HCT116 (cell line): ENCODE measurements around the gene POGLUT2. TPM values are rescaled to one million over a fixed set of nuclear protein-coding genes. Genes with fewer than 3 reads are reported as not detected.
A peak's percentile ranks its signal among the peaks of the same experiment; 100 is the strongest.

Experiments
- ATAC-seq: fragments of 200-7000 bp; cut with Tn5 transposase; 2 replicates; pipeline ENCODE4 v1.9.1; 2020; ENCODE audit warnings: mild to moderate bottlenecking, moderate library complexity
- BruUV-seq: library from RNA; stranded (reverse); fragments of 400-500 nt; replicated peaks from 2 replicates; lab custom pipeline; 2021; lab: Mats Ljungman, UMichigan
- CTCF ChIA-PET: fragments of 300-600 bp; sonication (Branson Sonifier 250); formaldehyde crosslinking; loops from one replicate; lab custom pipeline; 2021; ENCODE audit warnings: antibody characterized with exemption; lab: Charles Lee
- POLR2A ChIA-PET: fragments of 300-600, 350-600 bp; sonication (Branson Sonifier 250); formaldehyde crosslinking; loops from one replicate; lab custom pipeline; 2021; ENCODE audit warnings: antibody characterized with exemption; lab: Charles Lee
- RAD21 ChIA-PET, 2 experiments: fragments of 300-600 bp; sonication (Branson Sonifier 250); formaldehyde crosslinking; loops; one replicate each; lab custom pipeline; 2023; ENCODE audit warnings: low total read pairs in 2 of 2; ENCODE audit not compliant: uncharacterized antibody in 2 of 2, unreplicated experiment in 2 of 2, low non-redundant PET in 1 of 2; lab: Charles Lee
- DNase-seq: peaks from one replicate; pipeline ENCODE4 v3.0.0-alpha.2; 2010; ENCODE audit warnings: low read depth, low spot score
- H2AFZ ChIP-seq: fragments of 200-600 bp; shearing (Covaris generic), sonication (generic); 2 replicates; pipeline ENCODE4 v1.6.1; 2017; ENCODE audit warnings: low read depth, mixed run types, mixed read lengths, antibody characterized with exemption, low read length; ENCODE audit not compliant: poor library complexity, severe bottlenecking
- H3K27ac ChIP-seq: 2 replicates; pipeline ENCODE4 v1.5.1; 2012; ENCODE audit warnings: low read depth, low read length
- H3K27me3 ChIP-seq: fragments of 200-600 bp; sonication (generic); 2 replicates; pipeline ENCODE4 v1.6.1; 2016; ENCODE audit warnings: mixed run types, low read length, mixed read lengths; ENCODE audit not compliant: insufficient read depth
- H3K36me3 ChIP-seq, 2 experiments: fragments of 200-500 bp in 1 of 2; fragments of 200-600 bp in 1 of 2; sonication (Bioruptor generic) in 1 of 2; sonication (generic) in 1 of 2; 2 replicates each; pipeline versions ENCODE4 v1.5.1 to v1.6.1; 2014 to 2016; ENCODE audit warnings: low read length in 2 of 2, inconsistent platforms in 1 of 2, mixed read lengths in 1 of 2, mixed run types in 1 of 2; ENCODE audit not compliant: insufficient read depth in 2 of 2, control insufficient read depth in 1 of 2
- H3K4me1 ChIP-seq, 2 experiments: fragments of 200-600 bp in 1 of 2; sonication (generic) in 1 of 2; 2 replicates each; pipeline versions ENCODE4 v1.5.1 to v1.6.1; 2012 to 2017; ENCODE audit warnings: low read length in 2 of 2, inconsistent platforms in 1 of 2, mild to moderate bottlenecking in 1 of 2, mixed read lengths in 1 of 2, mixed run types in 1 of 2, moderate library complexity in 1 of 2; ENCODE audit not compliant: insufficient read depth in 2 of 2, control insufficient read depth in 1 of 2
- H3K4me2 ChIP-seq: fragments of 200-600 bp; sonication (generic); 2 replicates; pipeline ENCODE4 v1.6.1; 2017; ENCODE audit warnings: mixed run types, low read length, mixed read lengths
- H3K4me3 ChIP-seq, 2 experiments: fragments of 200-600 bp in 1 of 2; sonication (generic) in 1 of 2; replicated peaks in 1 of 2; 2 replicates each; pipeline ENCODE4 v1.5.1; 2011 to 2016; ENCODE audit warnings: low read length in 2 of 2, control low read depth in 1 of 2, low read depth in 1 of 2, mild to moderate bottlenecking in 1 of 2, mixed read lengths in 1 of 2, mixed run types in 1 of 2
- H3K79me2 ChIP-seq: fragments of 200-600 bp; sonication (generic); 2 replicates; pipeline ENCODE4 v1.6.1; 2017; ENCODE audit warnings: mild to moderate bottlenecking, mixed run types, low read length, moderate library complexity, mixed read lengths; ENCODE audit not compliant: insufficient read depth
- H3K9ac ChIP-seq: fragments of 200-600 bp; sonication (generic); 2 replicates; pipeline ENCODE4 v1.6.1; 2016; ENCODE audit warnings: low read length, mixed read lengths
- H3K9me2 ChIP-seq: fragments of 200-600 bp; sonication (generic), shearing (Covaris generic); 2 replicates; pipeline ENCODE4 v1.6.1; 2017; ENCODE audit warnings: mixed run types, mild to moderate bottlenecking, moderate library complexity; ENCODE audit not compliant: insufficient read depth
- H3K9me3 ChIP-seq, 2 experiments: fragments of 200-500 bp in 1 of 2; fragments of 200-600 bp in 1 of 2; sonication (Bioruptor generic) in 1 of 2; sonication (generic) in 1 of 2; 2 replicates each; pipeline ENCODE4 v1.6.1; 2014 to 2017; ENCODE audit warnings: low read length in 2 of 2, mixed read lengths in 2 of 2, inconsistent platforms in 1 of 2, low read depth in 1 of 2, mild to moderate bottlenecking in 1 of 2, mixed run types in 1 of 2, moderate library complexity in 1 of 2; ENCODE audit not compliant: control insufficient read depth in 1 of 2, insufficient read depth in 1 of 2
- H4K20me1 ChIP-seq: fragments of 200-600 bp; sonication (generic), shearing (Covaris generic); 2 replicates; pipeline ENCODE4 v1.6.1; 2017; ENCODE audit warnings: mixed run types, mild to moderate bottlenecking, moderate library complexity; ENCODE audit not compliant: insufficient read depth
- CEBPB ChIP-seq: IDR thresholded peaks from 2 replicates; pipeline ENCODE4 v1.6.1; 2012; ENCODE audit warnings: low read depth
- CTCF ChIP-seq, 3 experiments: fragments of 200-600 bp in 1 of 3; sonication (generic) in 1 of 3; IDR thresholded peaks in 2 of 3; conservative IDR thresholded peaks in 1 of 3; 2 replicates each; pipeline ENCODE4 v1.5.1; 2012 to 2017; ENCODE audit warnings: low read depth in 2 of 3, low read length in 2 of 3, antibody characterized with exemption in 1 of 3, borderline replicate concordance in 1 of 3, control low read depth in 1 of 3, mild to moderate bottlenecking in 1 of 3, mixed read lengths in 1 of 3, mixed run types in 1 of 3, moderate library complexity in 1 of 3; ENCODE audit not compliant: insufficient read depth in 1 of 3
- ELF1 ChIP-seq: IDR thresholded peaks from 2 replicates; pipeline ENCODE4 v1.6.1; 2012; ENCODE audit warnings: low read depth, borderline replicate concordance
- EZH2 ChIP-seq: fragments of 200-600 bp; sonication (generic); IDR thresholded peaks from 2 replicates; pipeline ENCODE4 v1.6.1; 2017; ENCODE audit warnings: antibody characterized with exemption, mixed run types
- EZH2phosphoT487 ChIP-seq: fragments of 200-600 bp; IDR thresholded peaks from 2 replicates; pipeline ENCODE4 v1.6.1; 2018; ENCODE audit warnings: antibody characterized with exemption, borderline replicate concordance
- FOSL1 ChIP-seq: IDR thresholded peaks from 2 replicates; pipeline ENCODE4 v1.6.1; 2012; ENCODE audit warnings: low read depth
- JUND ChIP-seq: IDR thresholded peaks from 2 replicates; pipeline ENCODE4 v1.6.1; 2012
- MAX ChIP-seq: IDR thresholded peaks from 2 replicates; pipeline ENCODE4 v1.6.1; 2012
- POLR2AphosphoS5 ChIP-seq: IDR thresholded peaks from 2 replicates; pipeline ENCODE4 v1.6.1; 2011; ENCODE audit warnings: mild to moderate bottlenecking, low read depth, low read length, moderate library complexity
- RAD21 ChIP-seq: IDR thresholded peaks from 2 replicates; pipeline ENCODE4 v1.6.1; 2012; ENCODE audit warnings: low read depth, mild to moderate bottlenecking
- SIN3A ChIP-seq: IDR thresholded peaks from 2 replicates; pipeline ENCODE4 v1.6.1; 2012; ENCODE audit warnings: low read depth
- SP1 ChIP-seq: IDR thresholded peaks from 2 replicates; pipeline ENCODE4 v1.6.1; 2012; ENCODE audit warnings: low read depth
- SRF ChIP-seq: IDR thresholded peaks from 2 replicates; pipeline ENCODE4 v1.6.1; 2012; ENCODE audit warnings: low read depth
- TCF7L2 ChIP-seq: IDR thresholded peaks from 2 replicates; pipeline ENCODE4 v1.7.0; 2011; ENCODE audit warnings: borderline replicate concordance, inconsistent platforms; ENCODE audit not compliant: insufficient read depth, insufficient read length; ENCODE audit errors: extremely low read depth
- ZBTB33 ChIP-seq: IDR thresholded peaks from 2 replicates; pipeline ENCODE4 v1.6.1; 2011; ENCODE audit warnings: mild to moderate bottlenecking, low read length, moderate library complexity; ENCODE audit not compliant: insufficient replicate concordance; ENCODE audit errors: extremely low read depth
- ZFX ChIP-seq: fragments of 450-650 bp; IDR thresholded peaks from 2 replicates; pipeline ENCODE4 v1.6.1; 2017
- ZNF274 ChIP-seq: fragments of 200-500 bp; sonication (Bioruptor generic); IDR thresholded peaks from 2 replicates; pipeline ENCODE4 v1.6.1; 2014; ENCODE audit warnings: mild to moderate bottlenecking, low read depth, low read length, inconsistent platforms
- intact Hi-C: fragments of 100-400 bp; cut with micrococcal nuclease; formaldehyde crosslinking; loops from 2 replicates; pipeline ENCODE4 v1.10.0; 2022
- total RNA-seq: library from RNA; stranded (reverse); gene quantifications from one replicate; pipeline ENCODE4 v1.2.1, GENCODE V29; 2021; ENCODE audit not compliant: unreplicated experiment

POGLUT2 gene
- total RNA-seq, 1 experiment from 2014 or later: 4.8 TPM

GRCh38 chr13:102798581-102799425, at the start of gene POGLUT2, which contains the start of gene BIVM (continued):
- TF ChIP-seq ELF1 (peak; percentile 22; the same call in 1 of the 2 replicates), FOSL1 (no peak), ZNF274 (no peak), MAX (peak; percentile 78), SP1 (peak; percentile 99), TCF7L2 (peak; percentile 7), JUND (no peak)

GRCh38 chr13:102847272-102848234, 48.8 kb upstream of the POGLUT2 start:
- H3K36me3 ChIP-seq: no peaks in the 10 kb centered on the region
- no peaks in the 10 kb centered on the region for H3K9me3 ChIP-seq
- DNase-seq (peak; percentile 19), ATAC-seq (no peak)
- H4K20me1 ChIP-seq: no peaks in the 10 kb centered on the region
- H3K9ac ChIP-seq: peak overlapping the region; percentile 84
- RAD21 ChIA-PET: interaction anchor here in 1 of 2 experiments (1.1 kb wide), 1 partner anchor 268 kb away, joined by 4 read pairs; no protein-coding TSS in a partner anchor
- H3K4me3 ChIP-seq: peak overlapping the region; percentile 97 to 98
- H3K27ac ChIP-seq: peak overlapping the region; percentile 89; the same call in 1 of the 2 replicates
- POLR2A ChIA-PET: interaction anchor here (2.3 kb wide), 1 partner anchor 251 kb away, joined by 11 read pairs; the partner anchor contains the start of gene TPP2
- no peaks in the 10 kb centered on the region for H3K9me2 ChIP-seq
- H2AFZ ChIP-seq: no peak overlapping the region
- H3K27me3 ChIP-seq: no peaks in the 10 kb centered on the region
- CTCF ChIA-PET: interaction anchor here (1.1 to 1.6 kb wide), 5 partner anchors 74 to 268 kb away, joined by 3 to 7 read pairs (median 4); partner anchors contain the start of genes TEX30 and TPP2
- BruUV-seq: no TSS peak
- H3K4me2 ChIP-seq: peak overlapping the region; percentile 95
- H3K4me1 ChIP-seq: peaks cover 0 to 18% of the 10 kb centered on the region in 2 experiments; a peak in 3 of 4 replicates
- H3K79me2 ChIP-seq: peaks cover 32% of the 10 kb centered on the region
- intact Hi-C loops: loop anchor here (1.0 to 5.0 kb wide), 4 partner anchors 75 to 1705 kb away; partner anchors contain the start of gene TEX30
- TF ChIP-seq SP1 (no peak), SRF (no peak), MAX (no peak), EZH2 (no peak), RAD21 (peak; percentile 68), ZFX (no peak), EZH2phosphoT487 (no peak), ZBTB33 (no peak), POLR2AphosphoS5 (no peak), ZNF274 (no peak), CTCF (IDR thresholded peaks at IDR 0.05 in 2 of 3, conservative IDR thresholded peaks at IDR 0.05 in 1 of 3; ENCODE audit: borderline replicate concordance in 1 of 3, insufficient read depth in 1 of 3, low read depth in 2 of 3, low read length in 2 of 3) (peak; percentile 57 to 82 (median 67); a peak in 5 of 6 replicates), JUND (no peak), CEBPB (no peak), SIN3A (no peak)
